Left kidney (tissue), 2 donors: ENCODE measurements around the gene TBC1D1. TPM values are rescaled to one million over a fixed set of nuclear protein-coding genes. Genes with fewer than 3 reads are reported as not detected.

ENCODE experiments used
- DNase-seq: peaks from one replicate; pipeline ENCODE4 v3.0.0-alpha.2; 2013
- polyA plus RNA-seq: library from polyadenylated mRNA; unstranded; fragments of 120-200 nt; gene quantifications from one replicate; pipeline ENCODE4 v1.2.1, GENCODE V29; 2013; ENCODE audit not compliant: insufficient read length

Gene TBC1D1
- polyA plus RNA-seq, 1 donor, result 197 TPM

DNA sequence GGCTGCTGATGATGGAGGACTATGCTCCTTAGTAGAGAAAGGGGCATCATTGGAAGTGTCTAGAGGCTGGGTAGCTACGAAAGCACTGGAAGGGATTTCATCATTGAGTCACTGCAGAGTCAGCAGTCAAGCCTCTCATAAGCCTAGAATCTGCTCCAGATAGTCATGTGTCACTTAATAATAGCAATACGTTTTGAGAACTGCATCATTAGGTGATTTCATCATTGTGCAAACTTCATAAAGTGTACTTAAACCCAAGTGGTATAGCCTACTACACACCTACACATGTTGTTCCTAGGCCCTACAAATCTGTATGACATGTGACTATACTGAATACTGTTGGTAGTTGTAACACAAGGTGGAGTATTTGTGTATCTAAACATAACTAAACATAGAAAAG, 234.9 kb downstream of the TBC1D1 start:
- no peak for DNase-seq

GRCh38 chr4:38128478-38129459, 237.9 kb downstream of the TBC1D1 start:
- no peak for DNase-seq

DNA sequence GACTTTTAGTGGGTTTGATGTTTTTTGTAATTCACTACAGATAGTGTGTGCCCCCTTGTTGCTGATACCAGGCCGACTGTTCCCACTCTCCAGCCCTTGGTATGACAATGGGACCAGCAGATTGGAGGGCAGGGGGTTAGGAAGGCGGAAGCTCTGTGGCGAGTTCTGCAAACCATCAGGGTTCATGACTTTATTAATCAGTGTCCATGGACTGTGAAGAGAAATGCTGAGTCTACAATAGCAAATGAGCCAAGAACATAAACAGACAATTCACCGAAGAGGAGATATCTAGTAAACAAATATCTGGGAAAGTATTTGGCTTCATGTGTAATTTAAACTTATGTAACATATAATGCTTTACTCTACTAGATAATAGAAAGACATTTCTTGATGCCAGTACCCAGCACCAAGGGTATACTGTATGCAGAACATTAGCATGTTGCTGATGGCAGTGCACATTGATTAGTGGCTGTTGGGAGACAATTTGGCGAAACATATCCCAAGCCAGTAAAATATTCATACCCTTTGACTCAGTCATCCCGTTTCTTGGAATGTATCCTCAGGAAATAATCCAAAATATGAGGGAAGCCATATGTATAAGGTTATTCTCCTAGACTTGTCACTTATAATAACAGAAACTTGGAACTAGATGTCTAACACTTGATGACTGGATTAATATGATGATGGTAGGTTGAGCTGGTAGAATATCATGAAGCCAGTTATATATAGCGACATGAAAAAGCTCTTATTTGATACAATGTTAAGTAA, 238.8 kb downstream of the TBC1D1 start:
- no peak for DNase-seq

GRCh38 chr4:38130884-38131283, 240.0 kb downstream of the TBC1D1 start:
- no peak for DNase-seq

DNA sequence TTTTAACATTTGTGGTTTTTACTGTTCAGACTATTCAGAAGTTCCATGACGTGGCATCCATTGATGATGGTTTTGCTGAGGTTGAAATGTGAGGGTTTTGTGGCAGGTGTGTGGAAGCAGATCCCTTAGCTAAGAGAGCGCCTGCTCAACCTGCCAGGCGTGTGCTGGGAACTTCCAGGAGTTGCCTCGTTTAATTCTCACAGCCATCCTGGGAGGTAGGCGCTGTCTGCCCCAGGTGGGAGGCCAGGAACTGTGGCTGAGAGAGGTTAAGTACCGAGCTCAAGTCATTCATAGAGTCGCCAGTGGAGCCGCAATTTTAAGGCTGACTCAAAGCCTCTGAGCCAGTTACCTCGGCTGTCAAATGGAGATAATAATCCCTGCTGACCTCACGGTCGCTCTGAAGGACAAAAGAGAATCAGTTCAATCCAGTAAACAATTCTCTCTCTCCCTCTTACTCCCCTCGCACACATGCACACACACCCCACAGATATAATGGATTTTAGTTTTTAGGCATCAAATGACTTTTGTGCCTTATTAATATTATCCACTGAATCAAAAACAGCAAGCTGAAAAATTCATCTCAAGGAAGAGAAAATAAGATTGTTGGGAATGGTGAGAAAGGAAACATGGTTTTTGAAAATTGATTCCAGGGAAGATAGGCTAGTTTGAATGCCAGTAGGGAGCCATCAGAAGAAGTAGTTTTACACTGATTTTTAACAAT, 240.6 kb downstream of the TBC1D1 start:
- no peak for DNase-seq

GRCh38 chr4:38132107-38132673, 241.3 kb downstream of the TBC1D1 start:
- DNase-seq, result peak; percentile 69

- no peak for DNase-seq
Measured at GRCh38 chr4:38132843-38133662, 242.2 kb downstream of the TBC1D1 start.

DNA sequence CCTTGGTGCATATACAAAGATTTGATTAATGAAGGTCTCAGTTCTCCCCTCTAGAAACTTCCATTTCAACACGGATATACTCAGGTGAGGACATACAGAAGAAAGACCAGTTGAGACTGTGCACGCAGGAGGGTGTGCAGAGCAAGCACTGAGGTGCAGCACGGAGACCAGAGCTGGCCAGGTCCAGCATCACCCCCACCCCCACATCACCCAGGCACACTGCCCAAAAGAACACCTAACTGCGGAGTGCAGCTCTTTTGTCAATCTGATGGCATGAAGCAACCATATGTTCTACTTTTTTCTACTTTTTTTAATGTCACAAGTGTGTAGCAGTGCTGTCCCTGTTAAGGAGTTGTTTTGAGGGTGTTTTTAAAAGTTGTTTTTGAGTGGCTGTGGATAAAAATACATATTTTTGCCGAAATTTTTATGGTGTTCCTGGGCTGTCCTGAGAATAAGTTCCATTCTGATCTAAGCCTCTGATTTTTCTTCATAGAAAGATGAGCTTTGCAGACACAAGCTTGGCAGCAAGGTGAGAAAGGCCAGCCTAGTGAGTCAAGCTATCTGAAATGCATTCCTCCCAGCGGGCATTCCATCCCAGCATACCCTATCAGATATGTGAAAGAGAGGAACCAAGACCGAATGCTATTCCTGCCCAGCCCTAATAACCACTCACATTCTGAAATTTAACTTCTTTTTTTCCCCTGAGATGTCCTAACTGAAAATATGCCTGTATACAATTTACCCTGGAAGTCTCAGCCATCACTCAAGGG, 243.0 kb downstream of the TBC1D1 start:
- no peak for DNase-seq

DNA sequence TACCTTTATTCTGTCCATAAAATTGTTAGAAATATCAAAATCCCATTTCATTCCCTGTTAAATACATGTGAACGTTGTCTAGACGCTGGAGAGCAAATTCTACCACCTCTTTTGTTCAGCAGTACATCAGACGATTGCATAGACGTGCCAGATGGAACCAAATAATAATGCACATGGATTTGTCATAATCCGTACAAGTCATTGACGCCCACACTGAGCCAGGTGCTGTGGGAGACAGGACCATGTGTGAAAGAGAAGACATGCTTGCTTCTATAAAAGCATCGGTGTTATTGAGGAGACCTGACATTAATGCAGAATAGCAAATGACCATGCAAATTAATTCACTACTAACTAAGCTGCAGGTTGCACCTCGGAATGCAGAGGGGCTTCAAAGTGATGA, 244.3 kb downstream of the TBC1D1 start:
- no peak for DNase-seq

DNA sequence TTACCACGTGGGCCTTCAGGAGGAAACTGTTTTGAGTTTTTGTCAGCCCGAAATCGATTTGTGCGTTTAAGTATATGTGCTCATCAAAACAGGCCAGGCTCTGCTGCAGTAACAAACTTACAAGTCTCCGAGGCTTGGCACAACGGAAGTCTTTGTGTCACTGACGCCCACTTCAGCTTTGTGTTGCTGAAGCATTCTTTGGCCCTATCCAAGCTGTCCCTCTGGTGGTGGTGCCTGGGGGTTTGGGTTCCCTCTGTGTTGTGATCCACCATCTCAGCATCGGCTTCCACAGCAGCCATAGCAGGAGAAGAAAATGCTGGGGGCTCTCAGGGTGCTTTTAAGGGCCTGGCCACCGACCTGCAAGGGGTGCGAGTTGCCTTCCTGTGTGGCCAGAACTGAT, 245.7 kb downstream of the TBC1D1 start:
- DNase-seq, result no peak

GRCh38 chr4:38137080-38137479, 246.2 kb downstream of the TBC1D1 start:
- DNase-seq, result no peak

DNA sequence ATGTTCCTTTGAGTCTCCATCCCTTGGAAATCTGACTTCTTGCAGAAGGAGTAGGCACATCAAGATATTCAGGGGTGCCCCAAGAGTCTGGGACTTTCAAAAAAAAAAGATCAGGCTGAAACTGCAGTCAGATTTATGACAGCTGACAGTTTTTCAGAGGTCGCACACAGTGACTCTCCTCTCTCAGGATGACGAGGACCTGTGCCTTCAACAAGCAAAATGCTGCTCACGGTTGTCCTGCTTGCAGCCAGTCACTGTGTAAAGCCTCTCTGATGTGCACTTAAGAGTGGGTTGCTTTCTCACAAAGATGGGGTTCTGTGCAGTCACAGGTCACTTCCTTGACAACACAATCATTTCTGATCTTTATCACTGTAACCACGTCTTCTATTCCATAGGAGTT, 247.5 kb downstream of the TBC1D1 start:
- DNase-seq, result no peak

DNA sequence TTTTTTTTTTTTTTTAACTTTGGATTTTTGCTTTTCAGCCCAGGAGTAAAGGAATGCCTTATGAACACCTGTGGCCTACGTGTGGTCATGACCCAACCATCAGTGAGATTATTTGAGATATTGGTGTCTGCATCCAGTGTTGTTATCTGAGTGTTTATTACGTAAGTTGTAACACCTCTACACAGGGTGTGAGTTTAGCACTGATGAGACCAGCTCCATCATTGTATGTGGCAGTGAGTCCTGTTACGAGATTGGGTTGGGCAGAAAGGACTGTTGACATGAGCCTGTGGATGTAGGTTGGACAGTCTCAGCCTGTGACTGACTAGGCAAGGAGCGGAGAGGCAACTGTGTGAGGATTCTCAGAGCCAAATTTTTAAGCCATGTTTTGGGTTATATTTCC, 248.3 kb downstream of the TBC1D1 start:
- DNase-seq, result no peak

- DNase-seq, result no peak
Measured at GRCh38 chr4:38140643-38141203, 249.8 kb downstream of the TBC1D1 start.

- DNase-seq, result no peak
Measured at GRCh38 chr4:38141808-38142500, 251.1 kb downstream of the TBC1D1 start.

DNA sequence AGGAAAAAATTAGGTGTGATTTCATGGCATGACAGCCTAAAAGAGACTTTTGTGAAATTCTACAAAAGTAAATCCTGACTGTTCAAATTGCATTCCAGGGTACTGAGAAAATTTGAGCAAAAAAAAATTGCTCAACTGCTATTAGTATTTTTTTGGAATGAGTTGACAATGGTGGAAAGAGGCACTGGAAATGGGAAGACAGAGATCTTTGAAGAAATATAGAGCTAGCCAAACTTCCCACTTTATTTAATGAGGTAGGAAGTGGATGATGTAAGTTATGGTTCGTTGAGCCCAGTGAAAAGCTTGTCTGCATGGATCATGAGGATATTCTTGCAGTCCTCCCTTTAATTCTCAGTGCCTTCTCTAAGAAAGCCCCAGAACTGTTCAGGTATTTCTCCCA, 253.1 kb downstream of the TBC1D1 start:
- no peak for DNase-seq

- no peak for DNase-seq
Measured at GRCh38 chr4:38145033-38145678, 254.3 kb downstream of the TBC1D1 start.

DNA sequence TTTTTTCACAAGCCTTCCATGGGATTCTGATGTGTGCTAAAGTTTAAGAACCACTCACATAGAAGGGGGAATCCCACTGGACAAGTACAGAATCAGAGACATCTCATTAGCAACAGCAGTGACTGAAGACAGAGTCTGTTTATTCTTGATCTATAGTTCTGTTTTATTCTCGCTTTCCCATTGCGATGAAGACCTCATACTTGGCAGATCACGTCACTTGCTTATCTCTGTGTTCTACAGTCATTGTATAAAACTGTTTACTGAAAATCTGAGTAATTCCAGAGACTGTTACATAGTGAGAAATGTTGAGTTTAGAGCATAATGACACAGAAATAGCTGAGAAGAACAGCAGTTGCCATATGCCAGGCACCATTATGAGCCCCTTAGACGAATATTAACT, 254.9 kb downstream of the TBC1D1 start:
- DNase-seq, result no peak

GRCh38 chr4:38146383-38146782, 255.5 kb downstream of the TBC1D1 start:
- no peak for DNase-seq
